GM23338 (cell line): ENCODE measurements around the gene GADL1. TPM values are rescaled to one million over a fixed set of nuclear protein-coding genes. Genes with fewer than 3 reads are reported as not detected.

Experiments
- ATAC-seq: fragments of 200-7000 bp; cut with Tn5 transposase; 3 replicates; pipeline ENCODE4 v1.9.1; 2020
- DNase-seq: peaks from one replicate; pipeline ENCODE4 v3.0.0-alpha.2; 2015; ENCODE audit warnings: low spot score
- H2AFZ ChIP-seq: fragments of 200-600 bp; sonication (generic); 2 replicates; pipeline ENCODE4 v1.8.0; 2016; ENCODE audit warnings: antibody characterized with exemption, mild to moderate bottlenecking, moderate library complexity
- H3F3A ChIP-seq: fragments of 200-600 bp; sonication (generic); replicated peaks from 2 replicates; pipeline ENCODE4 v1.8.0; 2017; ENCODE audit warnings: antibody characterized with exemption, mixed run types, low read depth
- H3K27ac ChIP-seq: fragments of 200-600 bp; sonication (generic); 2 replicates; pipeline ENCODE4 v1.6.1; 2016; ENCODE audit warnings: low read depth
- H3K27me3 ChIP-seq: fragments of 200-600 bp; sonication (generic); 2 replicates; pipeline ENCODE4 v1.8.0; 2016; ENCODE audit warnings: mild to moderate bottlenecking, mixed run types, moderate library complexity; ENCODE audit not compliant: insufficient read depth
- H3K36me3 ChIP-seq: fragments of 200-600 bp; sonication (generic); 2 replicates; pipeline ENCODE4 v1.8.0; 2016; ENCODE audit warnings: mild to moderate bottlenecking; ENCODE audit not compliant: insufficient read depth
- H3K4me1 ChIP-seq: fragments of 200-600 bp; sonication (generic); 2 replicates; pipeline ENCODE4 v1.8.0; 2016; ENCODE audit warnings: mild to moderate bottlenecking, moderate library complexity; ENCODE audit not compliant: insufficient read depth
- H3K4me2 ChIP-seq: fragments of 200-600 bp; sonication (generic); 2 replicates; pipeline ENCODE4 v1.7.1; 2017; ENCODE audit warnings: mixed run types
- H3K4me3 ChIP-seq: fragments of 200-600 bp; sonication (generic); 2 replicates; pipeline ENCODE4 v1.6.1; 2016; ENCODE audit warnings: mixed run types
- H3K79me2 ChIP-seq: fragments of 200-600 bp; sonication (generic); replicated peaks from 2 replicates; pipeline ENCODE4 v1.8.0; 2017; ENCODE audit warnings: mild to moderate bottlenecking; ENCODE audit not compliant: insufficient read depth
- H3K9me2 ChIP-seq: fragments of 200-600 bp; sonication (generic); 2 replicates; pipeline ENCODE4 v1.8.0; 2017; ENCODE audit not compliant: insufficient read depth
- H4K20me1 ChIP-seq: fragments of 200-600 bp; sonication (generic); replicated peaks from 2 replicates; pipeline ENCODE4 v1.8.0; 2017; ENCODE audit warnings: mild to moderate bottlenecking; ENCODE audit not compliant: insufficient read depth
- H3K27ac Mint-ChIP-seq: 2 replicates; pipeline ENCODE4 v1.8.0; 2020; ENCODE audit warnings: inconsistent platforms, mild to moderate bottlenecking, moderate library complexity, mixed read lengths
- H3K27me3 Mint-ChIP-seq: 3 replicates; pipeline ENCODE4 v1.8.0; 2022; ENCODE audit warnings: low read depth, mild to moderate bottlenecking, moderate library complexity, mixed read lengths, inconsistent platforms; ENCODE audit not compliant: insufficient read depth, poor library complexity
- H3K36me3 Mint-ChIP-seq: 3 replicates; pipeline ENCODE4 v1.8.0; 2021; ENCODE audit warnings: low read depth, mild to moderate bottlenecking, inconsistent platforms, moderate library complexity, mixed read lengths
- H3K4me1 Mint-ChIP-seq: 3 replicates; pipeline ENCODE4 v1.8.0; 2020; ENCODE audit warnings: mild to moderate bottlenecking, inconsistent platforms, mixed read lengths
- H3K4me3 Mint-ChIP-seq: 3 replicates; pipeline ENCODE4 v1.8.0; 2021; ENCODE audit warnings: moderate library complexity, mild to moderate bottlenecking, inconsistent platforms, mixed read lengths
- H3K9me3 Mint-ChIP-seq: 3 replicates; pipeline ENCODE4 v1.8.0; 2020; ENCODE audit warnings: moderate library complexity, mild to moderate bottlenecking, inconsistent platforms, mixed read lengths
- CREB1 ChIP-seq: fragments of 250-450 bp; sonication (Bioruptor Pico); IDR thresholded peaks from 2 replicates; pipeline ENCODE4 v1.5.0; 2020; ENCODE audit warnings: low read depth, mild to moderate bottlenecking, moderate library complexity
- CTCF ChIP-seq, 2 experiments: fragments of 200-600 bp in 1 of 2; sonication (generic) in 1 of 2; conservative IDR thresholded peaks; 2 replicates each; pipeline versions ENCODE4 v1.5.1 to v1.6.1; 2016 to 2017; ENCODE audit warnings: antibody characterized with exemption in 2 of 2, low read depth in 2 of 2, mild to moderate bottlenecking in 2 of 2, moderate library complexity in 1 of 2
- ETS1 ChIP-seq: IDR thresholded peaks from 2 replicates; pipeline ENCODE4 v1.6.1; 2016; ENCODE audit warnings: antibody characterized with exemption
- EZH2 ChIP-seq: fragments of 200-600 bp; sonication (generic); IDR thresholded peaks from one replicate; pipeline ENCODE4 v1.8.0; 2017; ENCODE audit warnings: antibody characterized with exemption, mild to moderate bottlenecking, low read depth; ENCODE audit not compliant: unreplicated experiment
- EZH2phosphoT487 ChIP-seq: fragments of 200-600 bp; sonication (generic); IDR thresholded peaks from one replicate; pipeline ENCODE4 v1.8.1; 2018; ENCODE audit warnings: antibody characterized with exemption; ENCODE audit not compliant: unreplicated experiment
- JUNB ChIP-seq: IDR thresholded peaks from one replicate; pipeline ENCODE4 v1.6.1; 2016; ENCODE audit warnings: antibody characterized with exemption; ENCODE audit not compliant: unreplicated experiment
- NANOG ChIP-seq: IDR thresholded peaks from 2 replicates; pipeline ENCODE4 v1.6.1; 2016; ENCODE audit warnings: antibody characterized with exemption, borderline replicate concordance
- POLR2AphosphoS5 ChIP-seq: IDR thresholded peaks from 2 replicates; pipeline ENCODE4 v1.6.1; 2016; ENCODE audit warnings: antibody characterized with exemption, low read depth
- REST ChIP-seq: IDR thresholded peaks from one replicate; pipeline ENCODE4 v1.6.1; 2018; ENCODE audit warnings: antibody characterized with exemption; ENCODE audit not compliant: unreplicated experiment
- STAT1 ChIP-seq: IDR thresholded peaks from one replicate; pipeline ENCODE4 v1.6.1; 2016; ENCODE audit warnings: antibody characterized with exemption; ENCODE audit not compliant: unreplicated experiment
- ZNF114 ChIP-seq: fragments of 250-450 bp; sonication (Bioruptor Pico); IDR thresholded peaks from 2 replicates; pipeline ENCODE4 v1.5.0; 2020; ENCODE audit warnings: mild to moderate bottlenecking, moderate library complexity
- ZNF331 ChIP-seq: fragments of 250-450 bp; sonication (Bioruptor Pico); IDR thresholded peaks from 2 replicates; pipeline ENCODE4 v1.5.0; 2020; ENCODE audit warnings: low read depth, mild to moderate bottlenecking, moderate library complexity
- ZNF462 ChIP-seq: fragments of 250-450 bp; sonication (Bioruptor Pico); IDR thresholded peaks from 2 replicates; pipeline ENCODE4 v1.5.0; 2020; ENCODE audit warnings: mild to moderate bottlenecking, moderate library complexity
- polyA plus RNA-seq: library from polyadenylated mRNA; unstranded; fragments of >200 nt; fragmentation: Nextera tagmentation; extraction: Ambion mirVana; gene quantifications from 2 replicates; pipeline ENCODE4 v1.2.1, GENCODE V29; 2016
- total RNA-seq: library from RNA; depleted of rRNA; stranded (reverse); fragments of >200 nt; shearing (Covaris generic); gene quantifications from 2 replicates; pipeline ENCODE4 v1.2.3, GENCODE V29; 2014

The GADL1 gene
- total and polyA plus RNA-seq, 2 experiments from 2014 or later = 0.35 to 0.50 TPM

GRCh38 chr3:30943206-30943605, 48.7 kb upstream of the GADL1 start:
- Histone ChIP-seq H3K9me2 (0 out of 2 replicates have a peak, but pooled peaks cover 10% of the 10 kb centered on the region), H3K27ac (no peak overlapping the region), H3F3A (no peaks in the 10 kb centered on the region), H3K36me3 (no peaks in the 10 kb centered on the region), H3K4me2 (no peak overlapping the region), H3K27me3 (no peaks in the 10 kb centered on the region), H4K20me1 (no peaks in the 10 kb centered on the region), H3K4me1 (no peaks in the 10 kb centered on the region), H2AFZ (no peak overlapping the region), H3K4me3 (no peak overlapping the region), H3K79me2 (no peaks in the 10 kb centered on the region)
- DNase-seq (no peak), ATAC-seq (no peak)
- peaks cover 4% of the 10 kb centered on the region; the same call in 2 of the 3 replicates for H3K9me3 Mint-ChIP-seq
- no peak overlapping the region for H3K27ac Mint-ChIP-seq
- no peak overlapping the region for H3K4me3 Mint-ChIP-seq
- no peak for TF ChIP-seq JUNB
- no peak for TF ChIP-seq ZNF462 (CRISPR knock-in tag)
- no peak for TF ChIP-seq ZNF114 (CRISPR knock-in tag)
- no peak for TF ChIP-seq NANOG
- TF ChIP-seq STAT1 = no peak
- no peak for TF ChIP-seq EZH2
- TF ChIP-seq CTCF (conservative IDR thresholded peaks at IDR 0.05; ENCODE audit: low read depth in 2 of 2) = no peak
- TF ChIP-seq ETS1 = no peak
- no peak for TF ChIP-seq ZNF331 (CRISPR knock-in tag)
- TF ChIP-seq CREB1 (CRISPR knock-in tag) = no peak
- no peak for TF ChIP-seq POLR2AphosphoS5
- TF ChIP-seq EZH2phosphoT487 = no peak
- no peak for TF ChIP-seq REST
- no peaks in the 10 kb centered on the region for H3K36me3 Mint-ChIP-seq
- H3K4me1 Mint-ChIP-seq = no peaks in the 10 kb centered on the region
- peaks cover 2% of the 10 kb centered on the region for H3K27me3 Mint-ChIP-seq
